ENCODE data around the gene FSD1L.

The FSD1L gene

DNA sequence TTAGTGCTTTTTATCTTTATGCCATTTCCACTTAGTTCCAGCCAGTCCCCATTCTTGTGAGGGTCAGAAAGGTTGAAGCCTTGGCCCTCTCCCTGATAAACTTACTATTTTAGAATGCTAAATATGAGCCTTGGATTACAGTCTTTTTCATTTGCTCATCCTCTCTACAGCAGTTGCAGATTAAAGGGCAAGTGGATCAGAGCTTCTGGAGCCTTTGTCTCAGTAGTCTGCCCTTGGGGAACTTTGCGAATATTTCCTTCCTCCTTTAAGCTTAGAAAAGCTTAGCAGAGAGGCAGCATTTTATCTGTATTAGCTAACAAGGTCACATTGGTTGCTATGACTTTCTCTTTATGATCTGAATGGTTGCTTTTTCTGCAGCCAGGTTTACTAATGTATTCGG lies 11.5 kb downstream of the FSD1L start:
- H3K27ac ChIP-seq (ENCODE audit: low read depth, low read length), result no peak overlapping the region
- TF ChIP-seq, protein P1, sequence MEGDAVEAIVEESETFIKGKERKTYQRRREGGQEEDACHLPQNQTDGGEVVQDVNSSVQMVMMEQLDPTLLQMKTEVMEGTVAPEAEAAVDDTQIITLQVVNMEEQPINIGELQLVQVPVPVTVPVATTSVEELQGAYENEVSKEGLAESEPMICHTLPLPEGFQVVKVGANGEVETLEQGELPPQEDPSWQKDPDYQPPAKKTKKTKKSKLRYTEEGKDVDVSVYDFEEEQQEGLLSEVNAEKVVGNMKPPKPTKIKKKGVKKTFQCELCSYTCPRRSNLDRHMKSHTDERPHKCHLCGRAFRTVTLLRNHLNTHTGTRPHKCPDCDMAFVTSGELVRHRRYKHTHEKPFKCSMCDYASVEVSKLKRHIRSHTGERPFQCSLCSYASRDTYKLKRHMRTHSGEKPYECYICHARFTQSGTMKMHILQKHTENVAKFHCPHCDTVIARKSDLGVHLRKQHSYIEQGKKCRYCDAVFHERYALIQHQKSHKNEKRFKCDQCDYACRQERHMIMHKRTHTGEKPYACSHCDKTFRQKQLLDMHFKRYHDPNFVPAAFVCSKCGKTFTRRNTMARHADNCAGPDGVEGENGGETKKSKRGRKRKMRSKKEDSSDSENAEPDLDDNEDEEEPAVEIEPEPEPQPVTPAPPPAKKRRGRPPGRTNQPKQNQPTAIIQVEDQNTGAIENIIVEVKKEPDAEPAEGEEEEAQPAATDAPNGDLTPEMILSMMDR (IDR thresholded peaks at IDR 0.05; ENCODE audit: insufficient read depth, low read length, poor library complexity, severe bottlenecking), result no peak
- no peak for TF ChIP-seq EZH2phosphoT487 (conservative IDR thresholded peaks at IDR 0.05; ENCODE audit: low read length)
- no peaks in the 10 kb centered on the region for H3K36me3 ChIP-seq (ENCODE audit: low read length)
- H3K9ac ChIP-seq (ENCODE audit: low read length), result no peak overlapping the region
- no peaks in the 10 kb centered on the region for H3K27me3 ChIP-seq (ENCODE audit: low read length)
- H3K4me3 ChIP-seq (ENCODE audit: insufficient read depth, low read length, poor library complexity, severe bottlenecking), result no peak overlapping the region
- H2AFZ ChIP-seq (ENCODE audit: low read depth, low read length, severe bottlenecking), result no peak overlapping the region
- peaks cover 17% of the 10 kb centered on the region; the same call in 1 of the 2 replicates for H3K9me3 ChIP-seq (ENCODE audit: insufficient read depth, low read length)
- no peak overlapping the region for H3K4me2 ChIP-seq (ENCODE audit: low read depth, low read length, poor library complexity, severe bottlenecking)
- H3K79me2 ChIP-seq (ENCODE audit: insufficient read depth, low read length), result no peaks in the 10 kb centered on the region
- H3K9me2 ChIP-seq (replicated peaks; ENCODE audit: insufficient read depth, low read length), result no peaks in the 10 kb centered on the region
- H3F3A ChIP-seq (ENCODE audit: insufficient read depth), result no peaks in the 10 kb centered on the region
- H4K20me1 ChIP-seq (ENCODE audit: low read depth, low read length), result no peaks in the 10 kb centered on the region

DNA sequence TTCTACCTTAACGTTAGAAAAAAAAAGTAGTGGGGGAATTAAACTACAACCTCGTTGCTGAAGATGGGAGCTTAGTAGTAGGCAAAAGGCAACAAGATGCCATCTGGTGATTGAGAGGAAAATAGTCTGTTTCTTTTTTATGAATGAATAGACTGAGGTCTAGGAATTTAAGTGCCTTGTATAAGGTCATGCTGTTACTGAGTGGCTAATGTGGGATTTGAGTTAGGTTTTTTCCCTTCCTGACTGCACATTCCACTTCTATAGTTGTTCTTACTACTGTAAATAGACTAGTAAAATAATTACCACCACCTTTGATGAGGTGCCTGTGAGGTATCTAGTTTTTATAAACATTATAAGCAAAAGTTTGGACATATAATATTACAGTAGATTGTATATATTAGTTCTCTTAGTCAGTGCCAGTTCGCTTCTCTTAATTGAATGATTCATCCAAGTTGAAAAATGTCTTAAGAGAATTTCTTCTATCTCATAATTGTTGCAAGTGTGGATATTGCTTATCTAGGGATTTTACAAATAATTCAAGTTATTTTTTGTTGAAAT lies 19.1 kb downstream of the FSD1L start:
- no peaks in the 10 kb centered on the region for H3K9me3 ChIP-seq (ENCODE audit: insufficient read depth, low read length)
- no peaks in the 10 kb centered on the region for H3K36me3 ChIP-seq (ENCODE audit: low read length)
- H2AFZ ChIP-seq (ENCODE audit: low read depth, low read length, severe bottlenecking), result no peak overlapping the region
- no peaks in the 10 kb centered on the region for H3K79me2 ChIP-seq (ENCODE audit: insufficient read depth, low read length)
- no peak overlapping the region for H3K27ac ChIP-seq (ENCODE audit: low read depth, low read length)
- no peak for TF ChIP-seq EZH2phosphoT487 (conservative IDR thresholded peaks at IDR 0.05; ENCODE audit: low read length)
- TF ChIP-seq, protein P1 (IDR thresholded peaks at IDR 0.05; ENCODE audit: insufficient read depth, low read length, poor library complexity, severe bottlenecking), result no peak
- no peaks in the 10 kb centered on the region for H3K9me2 ChIP-seq (replicated peaks; ENCODE audit: insufficient read depth, low read length)
- no peaks in the 10 kb centered on the region for H3K27me3 ChIP-seq (ENCODE audit: low read length)
- no peaks in the 10 kb centered on the region for H3F3A ChIP-seq (ENCODE audit: insufficient read depth)
- H3K4me3 ChIP-seq (ENCODE audit: insufficient read depth, low read length, poor library complexity, severe bottlenecking), result no peak overlapping the region
- no peak overlapping the region for H3K9ac ChIP-seq (ENCODE audit: low read length)
- H4K20me1 ChIP-seq (ENCODE audit: low read depth, low read length), result no peaks in the 10 kb centered on the region
- H3K4me2 ChIP-seq (ENCODE audit: low read depth, low read length, poor library complexity, severe bottlenecking), result no peak overlapping the region

DNA sequence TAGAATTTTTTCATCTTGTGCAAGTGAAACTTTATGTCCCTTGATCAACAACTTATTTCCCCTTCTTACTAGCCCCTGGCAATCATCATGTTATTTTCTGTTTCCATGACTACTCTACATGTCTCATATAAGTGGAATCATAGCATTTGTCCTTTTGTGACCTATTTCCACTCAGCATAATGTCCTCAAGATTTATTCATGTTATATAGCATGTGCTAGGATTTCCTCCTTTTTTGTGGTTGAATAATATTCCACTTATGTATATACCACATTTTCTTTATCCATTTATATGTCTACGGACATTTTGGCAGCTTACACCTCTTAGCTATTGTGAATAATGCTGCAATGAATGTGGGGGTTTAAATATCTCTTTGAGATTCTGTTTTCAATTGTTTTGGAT lies 21.0 kb downstream of the FSD1L start:
- Histone ChIP-seq H3K9me2 (replicated peaks; ENCODE audit: insufficient read depth, low read length) (no peaks in the 10 kb centered on the region), H3K27me3 (ENCODE audit: low read length) (no peaks in the 10 kb centered on the region), H2AFZ (ENCODE audit: low read depth, low read length, severe bottlenecking) (no peak overlapping the region), H3K4me3 (ENCODE audit: insufficient read depth, low read length, poor library complexity, severe bottlenecking) (no peak overlapping the region), H4K20me1 (ENCODE audit: low read depth, low read length) (no peaks in the 10 kb centered on the region), H3K9ac (ENCODE audit: low read length) (no peak overlapping the region), H3K9me3 (ENCODE audit: insufficient read depth, low read length) (no peaks in the 10 kb centered on the region), H3K4me2 (ENCODE audit: low read depth, low read length, poor library complexity, severe bottlenecking) (no peak overlapping the region), H3K36me3 (ENCODE audit: low read length) (peaks cover 2% of the 10 kb centered on the region; the same call in 1 of the 2 replicates), H3K79me2 (ENCODE audit: insufficient read depth, low read length) (no peaks in the 10 kb centered on the region), H3F3A (ENCODE audit: insufficient read depth) (no peaks in the 10 kb centered on the region), H3K27ac (ENCODE audit: low read depth, low read length) (no peak overlapping the region)
- TF ChIP-seq, protein P1 (IDR thresholded peaks at IDR 0.05; ENCODE audit: insufficient read depth, low read length, poor library complexity, severe bottlenecking), result no peak
- no peak for TF ChIP-seq EZH2phosphoT487 (conservative IDR thresholded peaks at IDR 0.05; ENCODE audit: low read length)
